ENCODE measurements around the gene HIGD1A. TPM values are rescaled to one million over a fixed set of nuclear protein-coding genes. Genes with fewer than 3 reads are reported as not detected.

Gene HIGD1A
- total and polyA plus RNA-seq, 2 experiments from 2014 or later = 121 to 445 TPM

DNA sequence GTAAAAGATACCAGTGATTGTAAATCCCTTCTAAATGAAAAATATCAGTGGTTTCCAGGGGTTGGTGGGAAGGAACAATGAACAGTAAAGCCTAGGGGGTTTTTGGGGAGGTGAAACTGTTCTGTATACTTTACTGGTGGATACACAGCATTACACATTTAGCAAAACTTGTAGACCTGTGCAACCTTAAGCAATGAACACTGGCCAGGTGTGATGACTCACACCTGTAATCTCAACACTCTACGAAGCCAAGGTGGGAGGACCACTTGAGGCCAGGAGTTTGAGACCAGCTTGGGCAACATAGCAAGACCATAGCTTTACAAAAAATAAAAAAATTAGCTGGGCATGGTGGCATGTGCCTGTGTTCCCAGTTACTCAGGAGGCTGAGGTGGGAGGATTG, 33.0 kb downstream of the HIGD1A start:
- no peaks in the 10 kb centered on the region for H3K9me3 ChIP-seq (ENCODE audit: low read depth)
- H3K27ac ChIP-seq = no peak overlapping the region
- no peaks in the 10 kb centered on the region for H3K4me1 ChIP-seq (ENCODE audit: low read depth)
- TF ChIP-seq CTCF (IDR thresholded peaks at IDR 0.05; ENCODE audit: low read depth, low read length) = no peak
- no peaks in the 10 kb centered on the region for H3K27me3 ChIP-seq
- no peak for DNase-seq (ENCODE audit: low read depth in 1 of 2, low spot score in 1 of 2)
- H3K4me3 ChIP-seq = no peak overlapping the region
- H3K36me3 ChIP-seq = peaks cover 4% of the 10 kb centered on the region

DNA sequence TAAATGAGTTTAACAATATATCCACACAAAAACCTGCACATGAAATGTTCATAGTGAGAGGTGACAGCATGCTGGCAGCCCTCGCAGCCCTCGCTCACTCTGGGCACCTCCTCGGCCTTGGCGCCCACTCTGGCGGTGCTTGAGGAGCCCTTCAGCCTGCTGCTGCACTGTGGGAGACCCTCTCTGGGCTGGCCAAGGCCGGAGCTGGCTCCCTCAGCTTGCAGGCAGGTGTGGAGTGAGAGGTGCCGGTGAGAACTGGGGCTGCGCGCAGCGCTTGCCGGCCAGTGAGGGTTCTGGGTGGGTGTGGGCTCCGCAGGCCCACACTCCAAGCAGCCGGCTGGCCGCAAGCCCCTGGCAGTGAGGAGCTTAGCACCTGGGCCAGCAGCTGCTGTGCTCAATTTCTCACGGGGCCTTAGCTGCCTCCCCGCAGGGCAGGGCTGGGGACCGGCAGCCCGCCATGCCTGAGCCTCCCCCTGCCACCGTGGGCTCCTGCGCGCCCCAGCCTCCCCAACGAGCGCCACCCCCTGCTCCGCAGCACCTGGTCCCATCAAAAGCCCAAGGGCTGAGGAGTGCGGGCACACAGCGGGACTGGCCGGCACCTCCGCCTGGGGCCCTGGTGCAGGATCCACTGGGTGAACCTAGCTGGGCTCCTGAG, 34.7 kb downstream of the HIGD1A start:
- Histone ChIP-seq H3K27ac (no peak overlapping the region), H3K36me3 (no peaks in the 10 kb centered on the region), H3K4me3 (no peak overlapping the region), H3K4me1 (ENCODE audit: low read depth) (no peaks in the 10 kb centered on the region), H3K27me3 (no peaks in the 10 kb centered on the region), H3K9me3 (ENCODE audit: low read depth) (no peaks in the 10 kb centered on the region)
- TF ChIP-seq CTCF (IDR thresholded peaks at IDR 0.05; ENCODE audit: low read depth, low read length) = no peak
- DNase-seq (ENCODE audit: low read depth in 1 of 2, low spot score in 1 of 2) = no peak

- no peaks in the 10 kb centered on the region for H3K27me3 ChIP-seq
- H3K36me3 ChIP-seq = no peaks in the 10 kb centered on the region
- DNase-seq (ENCODE audit: low read depth in 1 of 2, low spot score in 1 of 2) = no peak
- no peak overlapping the region for H3K4me3 ChIP-seq
- H3K27ac ChIP-seq = no peak overlapping the region
- no peaks in the 10 kb centered on the region for H3K9me3 ChIP-seq (ENCODE audit: low read depth)
- TF ChIP-seq CTCF (IDR thresholded peaks at IDR 0.05; ENCODE audit: low read depth, low read length) = no peak
- H3K4me1 ChIP-seq (ENCODE audit: low read depth) = no peaks in the 10 kb centered on the region
These were observed 39.6 kb downstream of the HIGD1A start for GRCh38 chr3:42764561-42765295.

DNA sequence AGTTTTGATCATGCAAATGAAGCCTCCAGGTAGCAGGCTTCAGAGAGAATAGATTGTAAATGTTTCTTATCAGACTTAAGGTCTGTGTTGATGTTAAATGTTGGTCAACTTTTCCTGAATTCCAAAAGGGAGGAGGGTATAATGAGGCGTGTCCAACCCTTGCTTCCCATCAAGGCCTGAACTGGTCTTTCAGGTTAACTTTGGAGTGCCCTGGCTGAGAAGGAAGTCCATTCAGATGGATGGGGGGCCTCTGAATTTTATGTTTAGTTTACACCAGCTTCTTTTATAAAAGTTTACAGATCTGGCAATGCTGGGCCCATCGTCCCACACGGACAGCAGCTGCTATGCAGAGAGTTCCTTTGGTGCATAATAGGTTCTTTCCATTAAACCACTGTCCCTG, 40.2 kb downstream of the HIGD1A start:
- no peaks in the 10 kb centered on the region for H3K36me3 ChIP-seq
- no peak overlapping the region for H3K27ac ChIP-seq
- no peak overlapping the region for H3K4me3 ChIP-seq
- no peaks in the 10 kb centered on the region for H3K4me1 ChIP-seq (ENCODE audit: low read depth)
- H3K9me3 ChIP-seq (ENCODE audit: low read depth) = no peaks in the 10 kb centered on the region
- no peak for DNase-seq (ENCODE audit: low read depth in 1 of 2, low spot score in 1 of 2)
- no peak for TF ChIP-seq CTCF (IDR thresholded peaks at IDR 0.05; ENCODE audit: low read depth, low read length)
- H3K27me3 ChIP-seq = no peaks in the 10 kb centered on the region

GRCh38 chr3:42763021-42763420, 41.3 kb downstream of the HIGD1A start:
- Histone ChIP-seq H3K4me3 (no peak overlapping the region), H3K4me1 (ENCODE audit: low read depth) (no peaks in the 10 kb centered on the region), H3K9me3 (ENCODE audit: low read depth) (no peaks in the 10 kb centered on the region), H3K27ac (no peak overlapping the region), H3K36me3 (no peaks in the 10 kb centered on the region), H3K27me3 (no peaks in the 10 kb centered on the region)
- no peak for TF ChIP-seq CTCF (IDR thresholded peaks at IDR 0.05; ENCODE audit: low read depth, low read length)
- peak in 1 of 2 donors; percentile 59 for DNase-seq (ENCODE audit: low read depth in 1 of 2, low spot score in 1 of 2)
